HG03457 (cell line): ENCODE measurements around the gene DNAH6.
"Not testable (repeated sequence)": the region's sequence is repeated elsewhere in the genome, so short reads cannot be mapped to it uniquely, and the experiment has no call there.

Experiments
- ATAC-seq: cut with Tn5 transposase; IDR thresholded peaks from one replicate; pipeline ENCODE4 v1.9.1; 2021; ENCODE audit warnings: moderate number of reproducible peaks; ENCODE audit not compliant: unreplicated experiment

Gene DNAH6

GRCh38 chr2:84496386-84496785 lies 19.9 kb upstream of the DNAH6 start:
- no peak for ATAC-seq

GRCh38 chr2:84497285-84497684 lies 19.0 kb upstream of the DNAH6 start:
- ATAC-seq = no peak

DNA sequence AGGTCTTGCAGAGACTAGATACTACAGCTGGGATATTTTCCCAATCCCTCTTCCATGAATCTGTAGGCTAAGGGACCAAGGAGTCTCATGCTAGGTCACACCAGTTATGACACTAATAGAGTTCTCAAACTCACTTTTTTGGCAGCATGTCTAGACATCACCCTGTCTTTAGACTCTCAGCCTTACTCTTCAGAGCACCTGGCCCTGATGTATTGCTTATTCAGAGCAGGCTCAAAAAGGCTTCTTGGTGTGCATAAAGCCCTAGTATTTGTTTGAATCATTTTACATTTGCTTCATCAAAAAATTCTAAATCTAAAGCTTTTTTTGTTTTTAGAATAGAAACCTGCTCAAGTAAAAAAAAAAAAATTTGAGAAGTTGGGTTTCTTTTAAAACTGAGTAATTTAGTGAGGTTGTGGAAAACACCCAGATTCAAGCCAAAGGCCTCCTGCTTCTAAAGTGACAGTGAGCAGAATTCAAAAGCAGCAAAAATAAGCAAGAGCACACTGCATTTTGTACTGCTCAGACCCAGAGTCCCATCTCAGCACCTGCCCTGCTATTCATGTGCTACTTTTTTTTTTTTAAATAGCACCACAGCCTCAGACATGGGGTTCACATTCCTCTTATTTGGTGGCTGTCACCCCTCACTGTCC lies 18.0 kb upstream of the DNAH6 start:
- no peak for ATAC-seq

DNA sequence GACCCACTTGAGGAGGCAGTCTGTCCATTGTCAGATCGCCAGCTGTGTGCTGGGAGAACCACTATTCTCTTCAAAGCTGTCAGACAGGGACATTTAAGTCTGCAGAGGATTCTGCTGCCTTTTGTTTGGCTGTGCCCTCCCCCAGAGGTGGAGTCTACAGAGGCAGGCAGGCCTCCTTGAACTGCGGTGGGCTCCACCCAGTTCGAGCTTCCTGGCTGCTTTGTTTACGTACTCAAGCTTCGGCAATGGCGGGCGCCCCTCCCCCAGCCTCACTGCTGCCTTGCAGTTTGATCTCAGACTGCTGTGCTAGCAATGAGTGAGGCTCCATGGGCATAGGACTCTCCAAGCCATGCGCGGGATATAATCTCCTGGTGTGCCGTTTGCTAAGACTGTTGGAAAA lies 5.3 kb upstream of the DNAH6 start:
- not testable (repeated sequence) for ATAC-seq

GRCh38 chr2:84515788-84516187 lies 510 bp upstream of the DNAH6 start:
- no peak for ATAC-seq

DNA sequence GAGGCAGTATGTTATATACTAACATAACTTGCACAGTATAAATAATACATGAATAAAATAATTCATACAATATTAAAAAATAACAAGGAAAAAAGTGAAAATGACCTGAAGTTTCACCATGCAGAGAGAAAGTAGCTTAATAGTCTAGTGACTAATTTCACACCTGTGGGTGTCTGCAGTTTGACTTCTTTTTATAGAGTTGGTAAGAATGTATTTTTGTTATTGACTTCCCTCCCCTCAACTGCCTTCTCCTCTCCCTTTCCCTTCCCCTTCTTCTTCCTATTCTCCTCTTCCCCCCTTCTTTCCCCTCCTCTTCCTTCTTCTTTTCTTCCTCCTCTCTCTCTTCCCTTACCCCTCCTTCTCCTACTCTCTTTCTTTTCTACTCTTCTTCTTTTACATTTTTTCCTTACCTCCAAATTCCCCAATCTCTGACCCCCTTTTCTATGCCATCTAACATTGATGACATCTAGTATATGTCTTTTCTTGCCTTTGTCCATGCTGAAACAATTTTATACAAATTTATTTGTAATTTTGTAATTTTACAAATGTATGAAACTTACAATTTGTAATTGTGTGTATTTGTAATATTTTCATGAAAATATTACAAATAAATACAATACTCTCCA lies 3.1 kb downstream of the DNAH6 start:
- ATAC-seq = no peak

GRCh38 chr2:84526562-84526961 lies 10.3 kb downstream of the DNAH6 start:
- no peak for ATAC-seq

GRCh38 chr2:84527137-84528129 lies 11.1 kb downstream of the DNAH6 start:
- ATAC-seq = no peak

- ATAC-seq = no peak
These were observed 16.0 kb downstream of the DNAH6 start for GRCh38 chr2:84532291-84532690.

GRCh38 chr2:84534225-84534624 lies 17.9 kb downstream of the DNAH6 start:
- no peak for ATAC-seq

GRCh38 chr2:84537251-84537650 lies 21.0 kb downstream of the DNAH6 start:
- ATAC-seq = no peak

DNA sequence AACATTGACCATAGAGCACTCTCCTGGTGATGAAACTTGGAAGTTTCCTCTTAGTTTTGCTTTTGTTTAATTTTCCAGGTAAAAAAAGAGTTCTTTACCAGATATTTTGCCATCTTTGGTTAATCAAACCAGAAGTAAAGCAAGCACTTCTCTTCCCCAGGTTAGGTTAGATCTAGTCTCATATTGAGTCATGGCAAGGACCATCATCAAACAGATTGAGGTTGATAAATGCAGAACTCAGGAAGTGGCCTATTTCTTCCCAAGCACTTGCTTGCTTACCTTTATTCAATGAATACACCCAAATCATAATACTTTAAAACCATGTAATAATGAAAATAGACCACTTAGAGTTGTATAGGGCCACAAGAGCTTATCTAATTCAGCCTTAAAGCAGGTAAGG lies 23.4 kb downstream of the DNAH6 start:
- ATAC-seq = no peak

DNA sequence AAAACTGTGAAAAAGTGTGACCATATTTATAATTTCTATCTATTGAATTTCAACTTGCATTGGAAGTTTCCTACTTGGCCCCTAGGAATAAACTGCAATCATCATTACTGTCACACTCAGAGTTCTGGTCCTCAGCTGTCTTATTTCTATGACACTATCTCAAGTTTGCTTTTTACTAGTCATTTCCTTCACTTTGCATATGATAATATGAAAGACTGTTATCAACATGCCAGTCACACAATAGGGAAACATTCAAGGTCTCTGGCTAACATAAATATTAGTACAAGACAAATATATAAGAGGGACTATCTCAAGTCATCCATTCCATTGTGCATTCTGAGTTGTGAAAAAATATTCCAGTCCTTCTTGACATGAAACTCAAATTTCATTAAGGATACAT lies 28.7 kb downstream of the DNAH6 start:
- no peak for ATAC-seq

DNA sequence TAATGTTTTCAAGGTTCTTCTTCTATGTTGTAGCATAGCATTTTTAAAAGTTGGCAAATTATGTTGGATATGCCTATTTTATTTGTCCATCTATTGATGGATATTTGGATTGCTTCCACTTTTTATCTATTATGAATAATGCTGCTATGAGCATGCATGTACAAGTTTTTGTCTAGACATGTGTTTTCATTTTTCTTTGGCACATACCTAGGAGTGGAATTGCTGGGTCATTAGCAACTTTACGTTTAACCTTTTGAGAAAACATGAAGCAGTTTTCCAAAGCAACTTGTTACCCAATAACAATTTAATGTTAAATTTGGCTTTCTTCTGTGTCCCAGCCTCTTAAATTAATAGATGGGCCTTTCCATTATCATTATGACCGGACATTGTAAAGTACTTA lies 30.3 kb downstream of the DNAH6 start:
- no peak for ATAC-seq

- ATAC-seq = no peak
These were observed 32.0 kb downstream of the DNAH6 start for GRCh38 chr2:84548303-84548702.

- no peak for ATAC-seq
These were observed 34.6 kb downstream of the DNAH6 start for GRCh38 chr2:84550916-84551315.

GRCh38 chr2:84551526-84551925 lies 35.2 kb downstream of the DNAH6 start:
- not testable (repeated sequence) for ATAC-seq

GRCh38 chr2:84556190-84556589 lies 39.9 kb downstream of the DNAH6 start:
- ATAC-seq = no peak

GRCh38 chr2:84559838-84560237 lies 43.5 kb downstream of the DNAH6 start:
- ATAC-seq = no peak

DNA sequence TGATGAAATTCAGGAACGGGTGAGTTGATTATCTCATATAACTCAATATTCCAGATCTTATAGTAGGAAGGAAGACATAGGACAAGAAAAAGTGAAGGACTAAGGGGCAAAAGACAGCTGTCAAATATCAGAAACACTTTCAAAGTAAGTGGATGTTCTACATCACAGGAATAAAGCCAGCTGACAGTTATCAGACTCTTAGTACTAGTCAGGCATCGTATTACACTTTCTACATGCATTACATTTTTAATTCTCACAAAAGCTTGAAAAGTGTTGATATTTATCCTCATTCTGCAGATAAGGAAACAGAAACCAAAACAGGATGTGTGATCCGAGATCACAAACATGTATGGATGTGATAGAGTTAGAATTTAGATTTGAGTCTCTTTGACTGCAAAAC lies 63.4 kb downstream of the DNAH6 start:
- no peak for ATAC-seq

DNA sequence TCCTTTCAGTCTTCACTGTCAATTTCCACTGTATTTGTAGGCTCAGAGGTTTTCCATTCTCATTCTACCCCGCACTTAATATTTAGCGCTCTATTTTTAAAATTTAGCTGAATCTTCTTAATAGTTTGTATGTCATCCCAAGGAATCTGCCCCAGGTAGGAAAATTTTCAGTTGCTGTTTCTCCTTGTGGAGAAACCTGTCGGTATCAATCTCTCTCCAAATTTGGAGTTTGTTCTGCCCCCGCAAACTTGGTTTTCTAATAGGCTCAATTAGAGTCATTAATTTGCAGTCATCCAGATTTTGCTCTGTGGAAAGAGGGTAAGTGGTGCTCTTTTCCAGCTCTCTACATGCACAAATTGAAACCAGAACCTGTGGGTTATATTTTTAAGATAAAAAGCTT lies 87.6 kb downstream of the DNAH6 start:
- ATAC-seq = no peak

GRCh38 chr2:84613082-84613481 lies 96.8 kb downstream of the DNAH6 start:
- no peak for ATAC-seq
